Thyroid gland (tissue), 4 donors: ENCODE data around the gene DYNC1I1. TPM values are rescaled to one million over a fixed set of nuclear protein-coding genes. Genes with fewer than 3 reads are reported as not detected.

Experiments used
- DNase-seq, 2 donors: peaks; one replicate each; pipeline ENCODE4 v3.0.0-alpha.2; 2019
- H3K27ac ChIP-seq, 3 donors: fragments of 200-600 bp; sonication (generic); 1 replicate in 2 of 3; 2 replicates in 1 of 3; pipeline ENCODE4 v1.5.1; 2016 to 2019; ENCODE audit warnings: mild to moderate bottlenecking in 1 of 3, moderate library complexity in 1 of 3
- H3K27me3 ChIP-seq: fragments of 200-600 bp; sonication (generic); one replicate; pipeline ENCODE4 v1.5.1; 2019
- H3K36me3 ChIP-seq, 2 donors: fragments of 200-600 bp; sonication (generic); one replicate each; pipeline ENCODE4 v1.5.1; 2016 to 2019
- H3K4me1 ChIP-seq, 2 donors: fragments of 200-600 bp; sonication (generic); one replicate each; pipeline ENCODE4 v1.5.1; 2017 to 2019
- H3K4me3 ChIP-seq, 3 donors: fragments of 200-600 bp; sonication (generic); replicated peaks in 1 of 3; 1 replicate in 2 of 3; 2 replicates in 1 of 3; pipeline ENCODE4 v1.5.1; 2016; ENCODE audit warnings: mild to moderate bottlenecking in 1 of 3
- H3K9me3 ChIP-seq: fragments of 200-600 bp; sonication (generic); one replicate; pipeline ENCODE4 v1.5.1; 2017
- POLR2A ChIP-seq, 2 donors: fragments of 450-650 bp; IDR thresholded peaks; one replicate each; pipeline ENCODE4 v1.6.1; 2017; ENCODE audit warnings: antibody characterized with exemption in 2 of 2, mild to moderate bottlenecking in 2 of 2, moderate library complexity in 1 of 2
- whole genome bisulfite sequencing, 2 donors: methylation state at CpG; one replicate each; pipeline ENCODE4 v1.1.5; 2017; 5-methylcytosine and 5-hydroxymethylcytosine counted together
- intact Hi-C: fragments of 100-400 bp; cut with DNase I; formaldehyde crosslinking; loops from one replicate; pipeline ENCODE4 v1.15.1; 2023
- total RNA-seq, 4 donors: library from RNA; depleted of rRNA; stranded (reverse); fragments of >200 nt; gene quantifications; one replicate each; pipeline ENCODE4 v1.2.3, GENCODE V29; 2016
- TF ChIP-seq, protein P1 (sequence below), 6 experiments: fragments of 200-600 bp in 3 of 6; fragments of 450-650 bp in 3 of 6; sonication (generic) in 3 of 6; IDR thresholded peaks; one replicate each; pipeline ENCODE4 v1.5.1; 2016 to 2019; ENCODE audit warnings: antibody characterized with exemption in 6 of 6, mild to moderate bottlenecking in 2 of 6, inconsistent platforms in 1 of 6, moderate library complexity in 1 of 6

Gene DYNC1I1
- total RNA-seq, 4 donors from 2014 or later: 6.6 to 12.8 (median 10.5) TPM

DNA sequence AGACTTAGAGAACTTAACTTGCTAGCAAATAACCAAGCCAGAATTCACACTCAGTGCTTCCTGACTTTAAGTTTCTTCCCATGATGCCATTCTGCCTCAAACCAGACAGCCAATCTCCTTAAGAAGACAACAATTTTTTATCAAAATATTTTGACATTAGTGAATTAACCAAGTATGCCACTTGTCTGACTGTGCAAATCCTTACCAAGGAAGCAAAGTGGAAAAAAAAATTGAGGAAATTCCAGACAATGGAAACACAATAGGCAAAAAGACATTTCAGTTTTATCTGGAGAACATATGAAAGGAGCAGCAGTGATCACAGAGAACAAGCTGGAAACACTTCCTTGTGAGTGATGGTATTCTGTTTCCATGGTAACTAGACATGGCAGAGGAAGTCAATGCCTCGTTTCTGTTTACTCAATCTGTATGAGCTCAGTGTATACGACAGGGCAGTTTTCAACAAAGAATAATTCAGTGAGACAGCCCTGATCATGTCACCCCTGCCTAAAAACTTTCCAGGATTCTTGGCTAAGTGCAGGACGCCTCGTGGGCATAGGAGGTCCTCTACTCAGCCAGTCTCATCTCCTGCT is 114.2 kb downstream of the DYNC1I1 start:
- no peak for TF ChIP-seq POLR2A (IDR thresholded peaks at IDR 0.05)
- TF ChIP-seq, protein P1, sequence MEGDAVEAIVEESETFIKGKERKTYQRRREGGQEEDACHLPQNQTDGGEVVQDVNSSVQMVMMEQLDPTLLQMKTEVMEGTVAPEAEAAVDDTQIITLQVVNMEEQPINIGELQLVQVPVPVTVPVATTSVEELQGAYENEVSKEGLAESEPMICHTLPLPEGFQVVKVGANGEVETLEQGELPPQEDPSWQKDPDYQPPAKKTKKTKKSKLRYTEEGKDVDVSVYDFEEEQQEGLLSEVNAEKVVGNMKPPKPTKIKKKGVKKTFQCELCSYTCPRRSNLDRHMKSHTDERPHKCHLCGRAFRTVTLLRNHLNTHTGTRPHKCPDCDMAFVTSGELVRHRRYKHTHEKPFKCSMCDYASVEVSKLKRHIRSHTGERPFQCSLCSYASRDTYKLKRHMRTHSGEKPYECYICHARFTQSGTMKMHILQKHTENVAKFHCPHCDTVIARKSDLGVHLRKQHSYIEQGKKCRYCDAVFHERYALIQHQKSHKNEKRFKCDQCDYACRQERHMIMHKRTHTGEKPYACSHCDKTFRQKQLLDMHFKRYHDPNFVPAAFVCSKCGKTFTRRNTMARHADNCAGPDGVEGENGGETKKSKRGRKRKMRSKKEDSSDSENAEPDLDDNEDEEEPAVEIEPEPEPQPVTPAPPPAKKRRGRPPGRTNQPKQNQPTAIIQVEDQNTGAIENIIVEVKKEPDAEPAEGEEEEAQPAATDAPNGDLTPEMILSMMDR (IDR thresholded peaks at IDR 0.05): no peak
- no peak for DNase-seq
- Histone ChIP-seq H3K9me3 (no peaks in the 10 kb centered on the region), H3K4me3 (no peak overlapping the region), H3K27me3 (no peaks in the 10 kb centered on the region), H3K27ac (no peak overlapping the region), H3K36me3 (no peaks in the 10 kb centered on the region), H3K4me1 (no peaks in the 10 kb centered on the region)
- intact Hi-C loops: no loop called here
- 36 to 42% methylated on average over 4 of the region's 4 CpGs for WGBS, 2 donors

DNA sequence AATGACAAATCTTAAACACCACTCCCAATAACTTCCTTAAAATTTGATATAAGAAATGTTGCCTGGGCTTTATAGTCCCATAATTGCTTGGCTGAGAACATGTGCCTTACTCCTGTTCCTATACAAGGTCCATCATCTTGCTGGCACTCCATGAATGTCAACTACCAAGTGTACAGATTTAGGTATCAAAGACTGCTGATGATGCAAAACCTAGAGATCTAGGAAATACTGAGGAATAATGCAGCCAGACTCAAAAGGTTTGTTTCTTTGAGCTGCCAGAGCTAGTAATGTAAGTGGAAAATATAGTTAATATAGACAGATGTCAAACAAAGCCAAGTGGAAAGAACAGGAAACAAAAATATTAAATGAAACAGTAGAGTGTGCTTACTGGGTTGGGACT is 121.1 kb downstream of the DYNC1I1 start:
- Histone ChIP-seq H3K27ac (no peak overlapping the region), H3K9me3 (no peaks in the 10 kb centered on the region), H3K4me1 (no peaks in the 10 kb centered on the region), H3K4me3 (no peak overlapping the region), H3K27me3 (no peaks in the 10 kb centered on the region), H3K36me3 (no peaks in the 10 kb centered on the region)
- TF ChIP-seq, protein P1 (IDR thresholded peaks at IDR 0.05): no peak
- no peak for TF ChIP-seq POLR2A (IDR thresholded peaks at IDR 0.05)
- DNase-seq: no peak
- intact Hi-C loops: no loop called here

DNA sequence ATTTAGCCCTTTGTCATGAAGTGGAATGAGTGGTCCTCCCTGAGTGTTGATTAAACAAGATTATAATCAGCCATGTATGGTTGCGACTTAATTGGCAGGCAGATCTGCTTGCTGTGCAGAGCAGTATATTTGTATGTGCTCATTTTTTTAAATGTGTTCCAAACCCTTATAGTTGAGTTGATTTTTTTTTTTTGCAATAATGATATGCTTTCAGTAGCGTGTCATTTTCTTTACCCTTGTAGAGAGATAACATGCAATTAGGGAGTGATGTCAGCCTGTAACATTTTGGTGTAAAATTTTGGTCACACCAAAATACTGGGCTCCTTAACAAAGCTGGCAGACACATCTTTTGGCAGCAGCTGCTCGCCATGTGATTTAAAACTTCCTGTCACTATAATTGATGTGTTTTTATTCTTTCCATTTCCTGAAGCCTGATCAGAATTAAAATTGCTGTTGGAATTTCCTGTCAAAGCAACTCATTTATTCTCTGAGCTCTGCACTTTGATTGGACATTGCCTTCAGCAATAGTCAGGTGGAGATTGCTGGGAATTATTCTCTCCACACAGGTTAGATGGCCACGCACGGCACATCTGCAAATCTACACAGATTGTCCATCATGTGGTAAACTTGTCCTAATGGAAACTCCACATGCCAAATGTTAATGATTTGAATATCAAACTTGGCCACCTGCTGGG is 125.3 kb downstream of the DYNC1I1 start:
- TF ChIP-seq, protein P1 (IDR thresholded peaks at IDR 0.05): no peak
- no peak for TF ChIP-seq POLR2A (IDR thresholded peaks at IDR 0.05)
- Histone ChIP-seq H3K4me1 (no peaks in the 10 kb centered on the region), H3K4me3 (no peak overlapping the region), H3K27me3 (no peaks in the 10 kb centered on the region), H3K9me3 (no peaks in the 10 kb centered on the region), H3K36me3 (no peaks in the 10 kb centered on the region), H3K27ac (no peak overlapping the region)
- DNase-seq: no peak
- intact Hi-C loops: no loop called here
- WGBS, 2 donors: 53% methylated on average over 5 of the region's 5 CpGs

DNA sequence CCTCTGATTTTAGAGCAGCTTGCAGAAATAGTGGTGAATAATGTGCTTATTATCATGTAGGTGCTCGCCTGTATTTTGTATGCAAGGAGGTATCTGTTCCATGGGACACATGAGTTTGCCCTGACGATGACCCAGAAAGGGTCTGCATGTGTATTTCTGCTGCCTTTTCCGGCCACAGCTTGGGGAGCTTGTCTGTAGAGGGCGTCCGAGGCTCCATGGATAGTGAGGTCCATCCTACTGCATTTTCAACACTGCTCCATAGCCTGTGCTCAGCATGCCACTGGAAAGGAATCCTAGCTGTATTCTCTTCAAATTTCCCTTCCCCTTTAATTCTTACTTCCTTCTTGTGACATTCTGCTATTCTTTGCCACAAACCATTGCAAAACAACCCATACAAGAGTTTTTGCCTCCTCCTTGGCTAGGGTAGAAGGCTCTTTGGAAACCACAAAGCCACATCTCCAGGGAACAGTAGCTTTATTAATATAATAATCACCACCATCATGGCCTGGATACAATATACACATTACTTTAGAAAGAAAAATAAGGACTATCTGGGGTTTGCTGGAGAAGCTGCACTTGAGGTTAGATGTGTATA is 127.7 kb downstream of the DYNC1I1 start:
- no peak overlapping the region for H3K27ac ChIP-seq

More for the DNA sequence above, 127.7 kb downstream of the DYNC1I1 start:
- DNase-seq: no peak
- H3K36me3 ChIP-seq: no peaks in the 10 kb centered on the region
- no peaks in the 10 kb centered on the region for H3K4me1 ChIP-seq
- no peak overlapping the region for H3K4me3 ChIP-seq
- intact Hi-C loops: no loop called here
- no peaks in the 10 kb centered on the region for H3K9me3 ChIP-seq
- TF ChIP-seq POLR2A (IDR thresholded peaks at IDR 0.05): no peak
- TF ChIP-seq, protein P1 (IDR thresholded peaks at IDR 0.05): no peak
- H3K27me3 ChIP-seq: no peaks in the 10 kb centered on the region
- WGBS, 2 donors: 42 to 47% methylated on average over 5 of the region's 5 CpGs
